Left lung (tissue), 10 donors: ENCODE measurements around the gene ATXN1. TPM values are rescaled to one million over a fixed set of nuclear protein-coding genes. Genes with fewer than 3 reads are reported as not detected.

ENCODE experiments used
- ATAC-seq: fragments of 200-7000 bp; cut with Tn5 transposase; one replicate; pipeline ENCODE4 v1.9.1; 2020; ENCODE audit warnings: moderate library complexity
- DNase-seq, 4 donors: peaks; one replicate each; pipeline ENCODE4 v3.0.0-alpha.2; 2013 to 2020
- H3K27ac ChIP-seq, 2 donors: fragments of 200-600 bp; sonication (generic) in 1 of 2; one replicate each; pipeline versions ENCODE4 v1.5.0 to v1.8.0; 2020 to 2021
- H3K27me3 ChIP-seq, 2 donors: fragments of 200-600 bp; sonication (generic) in 1 of 2; one replicate each; pipeline versions ENCODE4 v1.5.0 to v1.8.0; 2020 to 2021
- H3K36me3 ChIP-seq, 2 donors: fragments of 200-600 bp; sonication (generic) in 1 of 2; one replicate each; pipeline versions ENCODE4 v1.5.0 to v1.8.0; 2020 to 2021
- H3K4me1 ChIP-seq, 2 donors: fragments of 200-600 bp; one replicate each; pipeline ENCODE4 v1.8.0; 2021
- H3K4me3 ChIP-seq, 2 donors: fragments of 200-600 bp; sonication (generic) in 1 of 2; one replicate each; pipeline versions ENCODE4 v1.5.0 to v1.8.0; 2020 to 2021; ENCODE audit warnings: mild to moderate bottlenecking in 1 of 2
- H3K9me3 ChIP-seq, 2 donors: fragments of 200-600 bp; sonication (generic) in 1 of 2; one replicate each; pipeline versions ENCODE4 v1.5.0 to v1.8.0; 2020 to 2021
- CTCF ChIP-seq, 2 donors: fragments of 200-600 bp; sonication (generic) in 1 of 2; IDR thresholded peaks; one replicate each; pipeline versions ENCODE4 v1.5.0 to v1.8.0; 2021; ENCODE audit warnings: antibody characterized with exemption in 2 of 2
- intact Hi-C, 2 donors: fragments of 100-400 bp; cut with DNase I; formaldehyde crosslinking; loops; one replicate each; pipeline versions ENCODE4 v1.11.2 to v1.14.2; 2022
- polyA plus RNA-seq, 6 donors: library from polyadenylated mRNA; unstranded; fragments of 120-200 nt; gene quantifications; one replicate each; pipeline ENCODE4 v1.2.1, GENCODE V29; 2013; ENCODE audit not compliant: insufficient read length in 6 of 6
- total RNA-seq, 2 donors: library from RNA; stranded (reverse); fragmentation: NEBNext Ultra II Directional; extraction: Animal tissue kit (Norgen Biotek cat#: 25700); gene quantifications; one replicate each; pipeline ENCODE4 v1.2.1, GENCODE V29; 2021
- donor health status: DM: no; HTN: yes; CAD: no.
- donor health status: DM: no; HTN: no; CAD: no.

Gene ATXN1
- total and polyA plus RNA-seq, 8 donors: 23.3 to 67.4 (median 27.3) TPM

- Histone ChIP-seq H3K27ac (no peak overlapping the region), H3K36me3 (no peaks in the 10 kb centered on the region), H3K4me1 (no peaks in the 10 kb centered on the region), H3K27me3 (no peaks in the 10 kb centered on the region), H3K4me3 (no peak overlapping the region), H3K9me3 (no peaks in the 10 kb centered on the region)
- no peak for TF ChIP-seq CTCF (IDR thresholded peaks at IDR 0.05)
- DNase-seq (no peak), ATAC-seq (no peak)
- intact Hi-C loops: no loop called here
Measured at GRCh38 chr6:16284472-16284871, 476.8 kb downstream of the ATXN1 start.

- no peaks in the 10 kb centered on the region for H3K27me3 ChIP-seq
- TF ChIP-seq CTCF (IDR thresholded peaks at IDR 0.05): no peak
- peaks cover 0 to 3% of the 10 kb centered on the region in 2 donors for H3K4me1 ChIP-seq
- intact Hi-C loops: no loop called here
- no peaks in the 10 kb centered on the region for H3K9me3 ChIP-seq
- DNase-seq (no peak), ATAC-seq (no peak)
- no peak overlapping the region for H3K4me3 ChIP-seq
- H3K27ac ChIP-seq: no peak overlapping the region
- peaks cover 0 to 4% of the 10 kb centered on the region in 2 donors for H3K36me3 ChIP-seq
Measured at GRCh38 chr6:16282370-16282769, 478.9 kb downstream of the ATXN1 start.

DNA sequence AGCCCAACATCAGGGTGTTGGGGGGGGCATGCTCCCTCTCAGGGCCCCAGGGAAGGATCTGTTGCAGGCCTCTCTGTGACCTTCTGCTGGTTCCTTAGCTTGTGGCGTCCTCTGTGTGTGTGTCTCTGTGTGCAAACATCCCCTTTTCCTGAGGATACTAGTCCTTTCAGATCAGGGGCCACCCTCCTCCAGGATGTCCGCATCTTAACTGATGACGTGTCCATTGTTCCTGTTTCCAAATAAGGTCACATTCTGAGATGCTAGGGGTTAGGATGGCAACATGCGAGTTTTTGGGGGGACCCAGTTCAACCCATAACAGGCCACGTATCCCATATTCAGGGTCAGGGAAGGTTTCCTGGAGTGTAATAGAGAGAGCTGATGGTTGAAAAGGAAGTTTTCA, 482.0 kb downstream of the ATXN1 start:
- H3K27ac ChIP-seq: no peak overlapping the region
- DNase-seq: no peak
- H3K36me3 ChIP-seq: peaks cover 0 to 4% of the 10 kb centered on the region in 2 donors
- ATAC-seq: no peak
- intact Hi-C loops: no loop called here
- H3K4me3 ChIP-seq: no peak overlapping the region
- no peaks in the 10 kb centered on the region for H3K9me3 ChIP-seq
- H3K27me3 ChIP-seq: no peaks in the 10 kb centered on the region
- TF ChIP-seq CTCF (IDR thresholded peaks at IDR 0.05): no peak
- peaks cover 0 to 3% of the 10 kb centered on the region in 2 donors for H3K4me1 ChIP-seq

DNA sequence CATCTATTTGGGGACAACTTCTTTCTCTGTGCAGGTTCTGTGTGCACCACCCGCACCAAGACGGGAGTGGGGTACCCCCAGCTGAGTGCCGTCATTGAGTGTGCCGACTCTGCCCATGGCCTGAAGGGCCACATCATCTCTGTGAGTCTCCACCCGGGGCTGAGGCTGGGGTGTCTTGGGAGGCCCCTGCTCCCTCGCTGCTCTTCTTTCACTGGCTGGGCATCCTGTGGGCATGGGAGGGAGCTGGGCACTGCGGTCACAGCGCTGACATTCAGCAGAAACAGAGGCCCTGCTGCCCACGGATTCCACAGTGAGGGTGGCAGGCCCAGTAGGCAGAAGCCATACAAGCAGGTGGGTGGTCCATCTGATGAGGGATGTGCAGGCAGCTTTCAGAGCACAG, 482.5 kb downstream of the ATXN1 start:
- intact Hi-C loops: no loop called here
- no peak overlapping the region for H3K4me3 ChIP-seq
- ATAC-seq: no peak
- H3K27me3 ChIP-seq: no peaks in the 10 kb centered on the region
- no peaks in the 10 kb centered on the region for H3K9me3 ChIP-seq
- peaks cover 0 to 3% of the 10 kb centered on the region in 2 donors for H3K4me1 ChIP-seq
- no peak overlapping the region for H3K27ac ChIP-seq
- TF ChIP-seq CTCF (IDR thresholded peaks at IDR 0.05): no peak
- peaks cover 0 to 4% of the 10 kb centered on the region in 2 donors for H3K36me3 ChIP-seq
- DNase-seq: no peak

DNA sequence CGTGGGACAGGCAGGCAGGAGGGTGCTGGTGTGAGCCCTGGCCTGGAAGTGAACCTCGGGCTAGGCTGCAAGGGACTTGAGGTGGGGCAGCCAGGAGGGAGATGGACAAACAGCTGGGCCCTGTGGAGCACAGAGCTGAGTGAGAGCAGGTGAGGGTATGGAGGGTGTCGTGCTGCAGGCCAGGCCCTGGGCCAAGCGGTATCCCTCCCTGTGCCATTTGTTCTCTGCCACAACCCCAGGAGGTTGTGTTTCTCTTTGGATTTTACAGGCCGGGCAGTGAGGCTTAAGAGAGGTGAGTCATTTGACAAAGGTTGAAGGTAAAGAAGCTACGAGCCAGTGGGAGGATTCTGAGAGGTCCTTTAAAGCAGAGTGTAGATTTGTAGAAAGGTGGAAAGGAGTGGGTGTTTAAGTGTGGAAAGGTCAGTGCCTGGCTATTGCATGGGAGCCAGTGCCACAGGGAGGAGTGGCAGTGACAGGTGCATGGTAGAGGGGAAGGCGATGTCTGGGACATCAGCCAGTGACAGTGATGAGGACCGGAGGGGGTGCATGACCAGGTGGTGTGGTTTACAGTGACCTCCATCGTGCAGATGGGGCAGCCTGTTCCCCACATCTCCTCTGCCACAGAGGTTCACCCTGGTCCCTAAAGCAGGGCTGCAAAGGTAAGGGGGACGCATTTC, 483.1 kb downstream of the ATXN1 start:
- DNase-seq (no peak), ATAC-seq (peak; percentile 65)
- Histone ChIP-seq H3K9me3 (no peaks in the 10 kb centered on the region), H3K27me3 (no peaks in the 10 kb centered on the region), H3K4me3 (no peak overlapping the region), H3K27ac (no peak overlapping the region), H3K36me3 (peaks cover 0 to 4% of the 10 kb centered on the region in 2 donors), H3K4me1 (peaks cover 0 to 3% of the 10 kb centered on the region in 2 donors)
- intact Hi-C loops: no loop called here
- TF ChIP-seq CTCF (IDR thresholded peaks at IDR 0.05): no peak
